ENCODE results near the gene METTL16.

GRCh38 chr17:2403044-2403443, 108.6 kb downstream of the METTL16 start:
- no peak for TF ChIP-seq CTCF (IDR thresholded peaks at IDR 0.05; ENCODE audit: control extremely low read depth in 1 of 3, insufficient read depth in 1 of 3, low read depth in 1 of 3, low read length in 3 of 3)
- no peak for TF ChIP-seq POLR2A (IDR thresholded peaks at IDR 0.05; ENCODE audit: control extremely low read depth in 1 of 2, low read depth in 2 of 2, low read length in 2 of 2)
- TF ChIP-seq CHD2 (IDR thresholded peaks at IDR 0.05; ENCODE audit: low read length), result no peak
- no peak for TF ChIP-seq RNF2 (IDR thresholded peaks at IDR 0.05; ENCODE audit: borderline replicate concordance, low read depth, low read length, missing control alignments, poor library complexity, severe bottlenecking)
- no peak for TF ChIP-seq HDAC2 (IDR thresholded peaks at IDR 0.05; ENCODE audit: borderline replicate concordance in 1 of 2, low read depth in 2 of 2, low read length in 2 of 2)
- TF ChIP-seq JUND (IDR thresholded peaks at IDR 0.05; ENCODE audit: low read length), result no peak
- no peak for TF ChIP-seq EGR1 (IDR thresholded peaks at IDR 0.05; ENCODE audit: borderline replicate concordance, low read depth, low read length)
- no peak for TF ChIP-seq TAF7 (optimal IDR thresholded peaks at IDR 0.05; ENCODE audit: borderline replicate concordance, low read depth, low read length)
